Ecto neural progenitor cell (in vitro differentiated cells): ENCODE data around the gene KCNQ4.

ENCODE experiments used
- DNase-seq: peaks from one replicate; pipeline ENCODE4 v3.0.0-alpha.2; 2018; ENCODE audit warnings: low spot score

The KCNQ4 gene

GRCh38 chr1:40783001-40783905 lies at the start of gene KCNQ4:
KCNQ4 (plus strand) TSS chr1:40783787; CDS start chr1:40784094, 307 bp downstream.
- DNase-seq = peak; percentile 85

GRCh38 chr1:40734882-40735628 lies 48.5 kb upstream of the KCNQ4 start:
- DNase-seq = no peak

DNA sequence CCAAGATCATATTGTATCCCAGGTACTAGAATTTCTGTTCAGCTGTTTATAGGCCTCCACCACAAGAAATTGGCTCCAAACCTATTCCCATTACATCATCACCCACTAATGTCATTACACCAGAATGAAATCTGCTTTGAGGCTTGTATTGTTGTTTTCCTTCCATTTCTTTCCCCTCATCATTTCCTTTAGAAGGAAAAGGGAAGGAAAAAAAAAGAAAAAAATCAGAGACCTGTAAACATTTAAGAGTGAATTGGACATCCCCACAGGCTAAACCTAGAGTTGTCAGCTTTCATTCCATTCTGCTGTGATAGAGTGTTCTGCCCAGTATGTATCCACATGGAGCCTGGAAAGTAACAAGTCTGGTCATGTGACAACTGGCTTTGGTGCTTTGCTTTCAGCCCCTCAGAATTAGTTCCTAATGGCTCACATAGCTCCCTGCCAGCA lies 47.5 kb upstream of the KCNQ4 start:
- DNase-seq = no peak

DNA sequence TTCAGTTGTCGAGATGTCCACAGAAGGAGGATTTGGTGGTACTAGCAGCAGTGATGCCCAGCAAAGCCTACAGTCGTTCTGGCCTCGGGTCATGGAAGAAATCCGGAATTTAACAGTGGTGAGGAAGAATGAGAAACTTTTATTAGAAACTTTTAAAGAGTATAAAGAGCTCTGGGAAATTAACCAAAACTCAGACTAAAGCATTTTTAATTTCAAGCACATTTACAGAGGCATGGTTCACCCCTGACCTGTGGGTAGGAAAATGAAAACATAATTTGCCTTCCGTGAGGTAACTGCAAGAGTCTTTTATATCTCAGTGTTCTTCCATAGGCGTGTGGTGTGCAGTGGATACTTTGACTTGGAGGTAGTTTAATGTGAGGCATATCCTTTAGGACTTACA lies 44.8 kb upstream of the KCNQ4 start:
- DNase-seq = no peak

DNA sequence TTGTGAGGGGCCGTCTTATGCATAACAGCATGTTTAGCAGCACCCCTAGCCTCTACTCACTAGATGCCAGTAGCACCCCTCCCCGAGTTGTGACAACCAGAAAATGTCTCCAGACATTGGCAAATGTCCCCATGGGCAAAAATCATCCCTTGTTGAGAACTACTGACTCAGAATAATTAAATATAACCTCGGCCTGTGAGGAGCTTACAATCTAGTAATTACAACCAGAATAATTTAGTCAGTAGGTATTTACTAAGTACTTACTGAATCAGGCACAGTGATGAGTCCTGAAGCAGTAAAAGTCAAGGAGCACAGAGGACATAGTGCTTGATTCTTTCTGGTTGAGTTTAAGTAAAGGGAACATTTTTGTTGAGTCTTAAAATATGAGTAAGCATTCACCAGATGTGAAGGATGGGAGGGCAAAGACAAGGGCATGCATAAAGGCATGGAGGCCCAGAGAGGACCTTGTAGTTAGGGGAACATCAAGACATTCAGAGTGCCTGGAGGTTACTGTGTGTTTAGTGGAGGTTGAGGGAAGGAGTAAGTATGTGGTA lies 44.1 kb upstream of the KCNQ4 start:
- DNase-seq = no peak

- no peak for DNase-seq
These were observed 43.3 kb upstream of the KCNQ4 start for GRCh38 chr1:40740039-40740996.

DNA sequence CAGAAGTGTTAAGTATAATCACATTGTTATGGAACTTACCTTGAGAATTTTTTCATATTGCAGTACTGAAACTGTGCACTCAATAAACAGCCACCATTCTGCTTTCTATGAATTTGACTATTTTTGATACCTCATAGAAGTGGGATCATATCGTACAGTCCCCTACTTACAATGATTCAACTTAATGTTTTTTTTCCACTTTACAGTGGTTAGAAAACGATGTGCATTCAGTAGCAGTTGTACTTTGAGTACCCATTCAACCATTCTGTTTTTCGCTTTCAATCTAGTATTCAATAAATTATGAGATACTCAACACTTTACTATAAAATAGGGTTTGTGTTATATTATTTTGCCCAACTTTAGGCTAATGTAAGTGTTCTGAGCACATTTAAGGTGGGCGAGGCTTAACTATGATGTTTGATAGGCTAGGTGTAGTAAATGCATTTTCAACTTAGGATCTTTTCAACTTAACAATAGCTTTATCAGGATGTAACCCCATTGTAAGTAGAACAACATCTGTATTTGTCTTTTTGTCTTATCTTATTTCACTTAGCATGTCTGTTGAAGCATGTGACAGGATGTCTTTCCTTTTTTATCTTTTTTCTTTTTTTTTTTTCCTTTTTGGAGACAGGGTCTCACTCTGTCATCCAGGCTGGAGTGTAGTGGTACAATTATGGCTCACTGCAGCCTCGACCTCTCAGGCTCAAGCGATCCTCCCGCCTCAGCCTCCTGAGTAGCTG lies 42.4 kb upstream of the KCNQ4 start:
- no peak for DNase-seq

DNA sequence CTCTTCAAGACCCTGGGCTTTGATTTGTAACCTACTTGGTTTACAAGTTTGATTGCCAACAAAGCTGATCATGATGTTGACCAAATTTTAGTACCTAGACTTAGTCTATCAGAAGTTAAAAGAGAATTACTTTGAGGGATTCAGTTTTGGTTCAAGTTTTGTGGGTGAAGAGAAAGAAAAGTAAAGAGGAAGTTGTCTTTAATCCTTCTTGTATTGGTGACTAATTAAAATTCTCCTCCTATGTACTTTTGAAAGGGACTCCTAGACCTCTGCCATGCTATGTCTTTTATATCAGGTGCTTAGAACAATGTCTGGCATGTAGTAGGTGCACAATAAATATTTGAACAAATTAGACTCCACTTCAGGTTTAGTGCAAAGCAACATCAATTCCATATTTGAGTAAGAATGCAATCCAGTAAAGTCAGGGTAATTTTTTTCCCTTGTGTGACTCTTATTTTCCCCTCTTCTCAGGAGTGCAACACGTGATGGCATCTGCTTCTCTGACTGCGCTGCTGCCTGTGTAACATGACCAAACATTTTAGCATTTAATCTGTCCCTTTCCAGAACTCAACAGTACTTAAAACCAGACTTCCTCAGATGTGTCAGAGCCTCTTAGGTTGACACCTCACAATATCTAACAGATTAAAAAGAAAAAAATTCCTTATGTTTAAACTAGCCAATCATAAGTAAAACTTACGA lies 41.1 kb upstream of the KCNQ4 start:
- DNase-seq = no peak

DNA sequence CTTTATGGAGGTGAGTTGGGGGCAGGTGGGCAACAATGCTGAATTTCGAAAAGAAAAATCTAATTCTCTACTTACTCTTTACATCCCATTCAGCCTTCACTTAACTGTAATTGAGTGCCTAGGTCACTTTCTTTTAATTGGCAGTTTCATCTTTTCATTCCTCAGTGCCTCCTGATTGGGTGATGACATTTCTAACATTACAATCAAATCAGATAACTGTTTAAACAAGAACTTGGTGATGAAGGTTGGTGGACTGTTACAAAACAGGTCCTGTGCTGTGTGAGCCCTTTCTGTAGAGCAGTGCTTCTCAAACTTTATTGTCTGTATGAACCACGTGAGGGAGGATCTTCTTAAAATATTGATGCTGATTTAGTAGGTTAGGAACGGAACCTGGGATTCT lies 40.1 kb upstream of the KCNQ4 start:
- no peak for DNase-seq

- no peak for DNase-seq
These were observed 39.7 kb upstream of the KCNQ4 start for GRCh38 chr1:40743860-40744259.

- no peak for DNase-seq
These were observed 38.4 kb upstream of the KCNQ4 start for GRCh38 chr1:40745176-40745575.

GRCh38 chr1:40746344-40747090 lies 37.1 kb upstream of the KCNQ4 start:
- DNase-seq = no peak

DNA sequence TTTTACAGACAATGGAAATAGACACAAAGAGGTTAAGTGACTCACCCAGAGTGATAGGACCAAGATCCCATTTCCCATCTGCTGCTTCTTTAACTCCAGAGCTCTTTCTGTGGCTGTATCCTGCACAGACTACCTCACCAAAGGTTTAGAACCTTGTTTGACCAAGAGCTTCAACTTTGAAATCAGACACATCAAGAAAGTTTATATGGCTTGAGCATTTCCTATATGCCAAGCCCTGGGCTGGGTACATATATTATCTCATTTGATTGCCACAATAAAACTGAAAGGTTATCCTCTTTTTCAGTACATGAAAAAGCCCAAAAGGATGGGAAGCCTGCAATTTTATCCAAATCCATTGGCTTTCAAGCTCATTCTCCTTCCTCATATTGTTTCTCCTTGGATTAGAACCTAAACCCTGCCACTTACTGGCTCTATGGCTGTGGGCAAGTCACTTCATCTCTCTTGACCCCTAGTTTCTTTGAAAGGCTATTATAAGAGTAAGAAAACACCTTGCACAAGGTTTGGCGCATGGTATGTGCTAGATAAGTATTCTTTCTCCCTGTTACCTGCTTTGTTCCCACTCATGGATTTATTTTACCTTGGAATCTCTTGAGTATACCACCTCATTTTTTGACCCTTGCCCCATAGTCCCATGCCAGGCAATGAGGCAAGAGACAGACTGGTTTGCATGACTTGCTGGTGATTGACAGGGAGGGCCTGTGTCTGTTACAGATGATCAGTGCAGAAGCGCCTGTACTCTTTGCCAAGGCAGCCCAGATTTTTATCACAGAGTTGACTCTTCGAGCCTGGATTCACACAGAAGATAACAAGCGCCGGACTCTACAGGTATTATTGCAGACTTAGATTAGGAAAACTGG lies 34.5 kb upstream of the KCNQ4 start:
- no peak for DNase-seq

DNA sequence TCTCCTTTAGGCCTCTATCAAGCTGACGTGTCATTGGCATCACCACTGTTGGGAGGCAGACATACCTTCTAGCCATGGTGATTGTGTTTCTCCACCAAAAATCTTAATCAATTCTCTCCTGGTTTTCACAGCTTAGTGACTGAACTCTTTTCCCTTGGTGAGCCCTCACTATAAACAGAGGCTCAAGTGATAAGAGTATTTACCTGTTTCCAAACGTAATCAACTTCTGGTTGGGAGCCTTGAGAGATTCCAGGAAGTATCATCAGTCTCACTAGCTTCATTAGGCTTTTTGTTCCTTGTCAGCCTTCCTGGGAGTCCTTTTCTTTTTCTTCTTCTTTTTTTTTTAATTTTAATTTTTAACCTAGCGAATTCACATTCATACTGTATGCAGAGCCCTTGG lies 33.8 kb upstream of the KCNQ4 start:
- no peak for DNase-seq

GRCh38 chr1:40750451-40750908 lies 33.1 kb upstream of the KCNQ4 start:
- DNase-seq = no peak

DNA sequence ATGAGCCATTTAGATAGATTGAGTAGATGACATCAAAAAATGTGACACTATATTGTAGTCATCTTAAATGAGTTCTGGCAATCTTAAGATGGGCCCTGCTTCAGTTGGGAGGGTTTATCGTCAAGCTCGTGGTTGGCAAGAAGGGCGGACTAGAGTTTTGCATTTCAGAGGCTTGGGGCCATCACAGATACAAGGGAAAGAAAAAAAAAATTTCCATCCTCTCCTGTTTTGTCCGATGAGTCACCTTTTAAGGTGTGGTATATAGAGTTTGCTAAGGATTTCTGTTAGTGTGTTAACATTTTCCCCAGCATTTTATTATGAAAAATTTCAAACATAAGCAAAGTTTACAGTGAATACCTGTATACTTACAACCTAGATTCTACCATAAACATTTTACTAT lies 31.8 kb upstream of the KCNQ4 start:
- no peak for DNase-seq

DNA sequence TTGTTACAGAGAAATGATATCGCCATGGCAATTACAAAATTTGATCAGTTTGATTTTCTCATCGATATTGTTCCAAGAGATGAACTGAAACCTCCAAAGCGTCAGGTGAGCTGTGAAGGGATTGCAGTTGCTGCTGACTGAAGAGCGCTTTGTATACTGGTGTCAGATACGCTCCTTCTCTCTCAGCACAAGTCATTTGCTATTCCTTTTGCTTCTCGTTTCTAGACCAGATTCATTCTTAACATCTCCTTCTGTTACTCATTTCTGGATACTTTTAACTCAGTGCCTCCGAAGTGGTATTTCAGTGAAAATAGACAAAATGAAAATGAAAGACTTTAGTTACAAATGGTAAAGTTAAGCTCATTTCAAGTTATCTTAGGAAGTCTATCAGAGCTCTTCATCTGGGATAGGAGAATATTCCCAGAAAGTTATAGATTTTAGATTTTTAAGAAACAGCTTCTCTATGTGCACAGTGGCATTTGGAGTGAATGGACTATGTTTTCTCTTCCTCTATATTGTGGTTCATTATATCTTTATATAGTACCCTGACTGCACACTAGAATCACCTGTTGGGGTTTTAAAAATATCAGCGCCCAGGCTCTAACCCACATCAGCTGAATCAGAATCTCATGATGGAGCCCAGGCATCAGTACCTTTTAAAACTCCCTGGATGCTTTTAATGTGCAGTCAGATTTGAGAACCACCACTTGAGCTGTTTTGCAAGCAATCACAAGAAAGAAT lies 30.3 kb upstream of the KCNQ4 start:
- DNase-seq = no peak

DNA sequence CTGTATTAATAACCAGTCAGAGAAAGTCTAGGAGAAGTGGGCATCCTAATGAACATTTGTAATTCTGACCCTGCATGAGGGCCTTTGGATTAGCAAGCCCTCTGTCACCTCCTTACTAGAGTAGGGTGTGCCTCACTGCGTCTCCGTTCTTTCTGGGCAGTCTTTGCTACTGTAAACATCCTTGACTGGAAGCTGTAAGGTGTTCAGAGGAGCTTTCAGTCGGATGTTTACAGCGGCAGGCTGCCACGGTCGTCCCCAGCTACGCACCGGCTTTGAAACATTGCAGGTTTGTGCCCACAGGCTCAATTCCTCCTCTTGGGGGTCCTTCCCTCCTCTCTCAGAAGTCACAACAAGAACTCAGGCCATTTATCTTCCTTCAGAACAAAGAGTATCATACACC lies 29.4 kb upstream of the KCNQ4 start:
- DNase-seq = no peak
